ENCODE data around the gene IL33. TPM values are rescaled to one million over a fixed set of nuclear protein-coding genes. Genes with fewer than 3 reads are reported as not detected.

The IL33 gene
- polyA plus RNA-seq, 1 donor = 26.2 TPM

- DNase-seq (ENCODE audit: low read depth) = no peak
Observed at GRCh38 chr9:6302417-6302816, 86.8 kb downstream of the IL33 start.

DNA sequence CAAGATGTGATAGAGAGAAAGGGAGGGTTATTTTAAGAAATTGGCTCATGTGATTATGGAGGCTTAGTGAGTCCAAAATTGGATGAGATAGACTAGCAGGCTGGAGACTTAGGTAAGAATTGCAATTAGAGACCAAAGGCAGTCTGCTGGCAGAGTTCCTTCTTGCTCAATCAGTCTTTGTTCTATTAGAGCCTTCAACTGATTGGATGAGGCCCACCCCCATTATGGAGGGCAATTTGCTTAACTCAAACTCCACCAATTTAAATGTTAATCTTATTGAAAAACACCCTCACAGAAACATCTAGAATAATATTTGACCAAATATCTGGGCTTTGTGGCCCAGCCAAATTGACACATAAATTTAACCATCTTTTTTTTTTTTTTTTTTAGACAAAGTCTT is 88.6 kb downstream of the IL33 start:
- no peak for DNase-seq (ENCODE audit: low read depth)

DNA sequence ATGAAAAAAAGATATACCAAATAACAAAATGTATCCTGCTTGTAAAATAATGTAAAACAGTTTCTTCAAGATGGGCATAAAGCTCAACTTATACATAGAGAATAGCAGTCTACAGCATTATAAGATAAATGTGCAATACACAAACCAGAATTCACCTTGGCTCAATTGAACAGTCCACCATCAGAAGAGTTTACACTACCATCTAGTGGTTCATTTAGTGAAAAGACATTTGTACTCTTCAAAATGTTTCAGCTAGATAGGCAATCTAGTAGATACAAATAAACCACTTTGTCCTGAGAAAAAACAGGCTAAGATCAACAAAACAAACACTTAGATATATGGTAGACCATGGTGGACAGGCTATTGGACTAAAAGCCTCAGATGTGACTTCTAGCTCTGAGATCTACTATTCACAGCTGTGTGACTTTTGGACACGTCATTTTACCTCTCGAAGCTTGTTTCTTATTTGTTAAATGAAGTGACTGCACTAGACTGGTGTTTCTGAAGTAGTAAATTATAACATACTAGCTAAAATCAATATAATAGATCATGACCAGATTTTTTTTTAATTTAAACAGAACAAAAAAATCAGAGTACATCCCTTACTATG is 90.5 kb downstream of the IL33 start:
- DNase-seq (ENCODE audit: low read depth) = peak; percentile 6

Other genes with a start within 250 kb of the IL33 start
- gene RANBP6, start 200.2 kb upstream of the IL33 start, polyA plus RNA-seq (ENCODE audit: insufficient read length) = 17.2 TPM
- not detected for gene TPD52L3, start 112.6 kb downstream of the IL33 start, polyA plus RNA-seq (ENCODE audit: insufficient read length)
- gene UHRF2, start 197.4 kb downstream of the IL33 start, polyA plus RNA-seq (ENCODE audit: insufficient read length) = 33.0 TPM

Data from forelimb muscle (tissue), 1 donor.